Osteoblast (primary cell): ENCODE measurements around the gene RBM20. TPM values are rescaled to one million over a fixed set of nuclear protein-coding genes. Genes with fewer than 3 reads are reported as not detected.

Source experiments
- DNase-seq: peaks from one replicate; pipeline ENCODE4 v3.0.0; 2011; ENCODE audit warnings: low spot score, mixed read lengths; ENCODE audit not compliant: insufficient read length; ENCODE audit errors: missing footprints
- H2AFZ ChIP-seq: 2 replicates; pipeline ENCODE4 v1.6.0; 2011; ENCODE audit warnings: mild to moderate bottlenecking, low read length
- H3K27ac ChIP-seq: 2 replicates; pipeline ENCODE4 v1.5.1; 2011; ENCODE audit warnings: mild to moderate bottlenecking, low read depth, low read length, moderate library complexity
- H3K27me3 ChIP-seq: 2 replicates; pipeline ENCODE4 v1.6.0; 2012; ENCODE audit warnings: mild to moderate bottlenecking, control low read depth, inconsistent platforms, low read length, moderate library complexity; ENCODE audit not compliant: insufficient read depth
- H3K36me3 ChIP-seq: 2 replicates; pipeline ENCODE4 v1.5.1; 2011; ENCODE audit warnings: mild to moderate bottlenecking, low read length, control low read depth, moderate library complexity; ENCODE audit not compliant: insufficient read depth
- H3K4me1 ChIP-seq: 2 replicates; pipeline ENCODE4 v1.5.1; 2011; ENCODE audit warnings: mild to moderate bottlenecking, low read length, control low read depth, moderate library complexity; ENCODE audit not compliant: insufficient read depth
- H3K4me2 ChIP-seq: 2 replicates; pipeline ENCODE4 v1.6.0; 2011; ENCODE audit warnings: mild to moderate bottlenecking, low read length; ENCODE audit not compliant: insufficient read depth
- H3K4me3 ChIP-seq: fragments of 200-600 bp; sonication (generic); 3 replicates; pipeline ENCODE4 v1.5.1; 2012; ENCODE audit warnings: mild to moderate bottlenecking, low read length, inconsistent platforms; ENCODE audit not compliant: insufficient read depth
- H3K79me2 ChIP-seq: 2 replicates; pipeline ENCODE4 v1.6.0; 2012; ENCODE audit warnings: mild to moderate bottlenecking, low read length, control low read depth, inconsistent platforms; ENCODE audit not compliant: insufficient read depth
- H3K9me3 ChIP-seq: 2 replicates; pipeline ENCODE4 v1.5.1; 2011; ENCODE audit warnings: low read depth, low read length, control low read depth
- H4K20me1 ChIP-seq: 2 replicates; pipeline ENCODE4 v1.6.0; 2012; ENCODE audit warnings: mild to moderate bottlenecking, low read length, control low read depth; ENCODE audit not compliant: insufficient read depth
- CTCF ChIP-seq: IDR thresholded peaks from 2 replicates; pipeline ENCODE4 v1.5.1; 2011; ENCODE audit warnings: mild to moderate bottlenecking, low read depth, low read length, moderate library complexity; ENCODE audit errors: extremely low read depth
- total RNA-seq: library from RNA; depleted of rRNA; stranded (reverse); fragments of >200 nt; gene quantifications from 2 replicates; pipeline ENCODE4 v1.2.3, GENCODE V29; 2012

The RBM20 gene
- total RNA-seq, 1 donor, result not detected

- Histone ChIP-seq H3K79me2 (no peaks in the 10 kb centered on the region), H4K20me1 (no peaks in the 10 kb centered on the region), H3K27me3 (no peaks in the 10 kb centered on the region), H3K4me3 (no peak overlapping the region), H2AFZ (no peak overlapping the region), H3K27ac (no peak overlapping the region), H3K4me1 (no peaks in the 10 kb centered on the region), H3K36me3 (no peaks in the 10 kb centered on the region), H3K9me3 (no peaks in the 10 kb centered on the region), H3K4me2 (no peak overlapping the region)
- DNase-seq, result no peak
- TF ChIP-seq CTCF, result no peak
These were observed 54.2 kb downstream of the RBM20 start for GRCh38 chr10:110698340-110698739.

DNA sequence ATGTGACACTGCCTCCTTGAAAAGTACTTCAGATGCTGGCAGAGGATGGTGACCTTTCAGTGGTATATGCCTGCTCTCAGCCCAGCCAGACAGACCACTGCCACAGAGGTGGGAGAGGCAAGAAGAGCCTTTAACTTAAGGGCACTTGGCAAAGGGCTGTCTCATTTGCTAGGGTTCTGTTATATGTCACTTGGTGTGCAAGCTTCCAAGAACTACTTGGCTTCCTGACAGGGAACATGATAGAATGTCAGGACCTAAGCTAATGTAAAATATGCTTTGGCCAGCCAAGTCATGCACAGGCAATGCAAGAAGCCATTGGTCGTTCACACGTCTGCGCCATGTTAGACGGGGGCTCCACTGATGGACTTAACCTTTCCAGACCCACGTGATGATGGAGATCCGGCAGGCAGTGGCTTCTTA is 54.7 kb downstream of the RBM20 start:
- TF ChIP-seq CTCF, result no peak
- no peak for DNase-seq
- no peaks in the 10 kb centered on the region for H3K27me3 ChIP-seq
- no peaks in the 10 kb centered on the region for H3K9me3 ChIP-seq
- no peak overlapping the region for H3K4me3 ChIP-seq
- H3K79me2 ChIP-seq, result no peaks in the 10 kb centered on the region
- no peaks in the 10 kb centered on the region for H3K4me1 ChIP-seq
- no peak overlapping the region for H2AFZ ChIP-seq
- no peaks in the 10 kb centered on the region for H4K20me1 ChIP-seq
- no peak overlapping the region for H3K4me2 ChIP-seq
- no peaks in the 10 kb centered on the region for H3K36me3 ChIP-seq
- no peak overlapping the region for H3K27ac ChIP-seq

DNA sequence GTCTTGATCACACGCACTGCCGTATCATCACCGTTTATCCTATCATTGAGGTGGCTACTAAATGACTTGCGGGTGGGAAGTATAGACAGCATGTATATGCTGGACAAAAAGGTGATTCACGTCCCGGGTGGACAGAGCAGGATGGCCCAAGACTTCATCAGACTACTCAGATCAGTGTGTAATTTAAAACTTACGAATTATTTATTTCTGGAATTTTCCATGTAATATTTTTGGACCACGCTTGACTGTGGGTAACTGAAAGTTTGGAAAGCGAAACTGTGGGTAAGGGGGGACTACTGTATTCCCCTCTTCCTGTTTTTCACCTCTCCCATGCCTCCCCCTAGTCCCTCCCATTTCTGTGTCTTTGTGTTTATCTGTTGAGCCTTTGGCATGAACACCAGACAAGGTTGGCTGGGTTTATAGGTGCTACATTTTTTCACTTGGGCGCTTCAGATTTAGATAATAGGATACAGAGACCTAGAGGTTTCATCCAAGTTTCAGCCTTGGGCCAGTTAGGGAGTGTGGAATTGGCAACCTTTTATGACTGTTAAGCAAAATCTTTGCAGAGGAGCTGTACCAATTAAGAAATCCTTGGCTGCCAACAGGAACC is 55.8 kb downstream of the RBM20 start:
- DNase-seq, result no peak
- Histone ChIP-seq H3K9me3 (no peaks in the 10 kb centered on the region), H3K4me1 (no peaks in the 10 kb centered on the region), H3K4me3 (no peak overlapping the region), H3K27me3 (no peaks in the 10 kb centered on the region), H4K20me1 (no peaks in the 10 kb centered on the region), H2AFZ (no peak overlapping the region), H3K27ac (no peak overlapping the region), H3K79me2 (no peaks in the 10 kb centered on the region), H3K4me2 (no peak overlapping the region), H3K36me3 (no peaks in the 10 kb centered on the region)
- TF ChIP-seq CTCF, result no peak

GRCh38 chr10:110700947-110701616 is 56.9 kb downstream of the RBM20 start:
- no peaks in the 10 kb centered on the region for H3K9me3 ChIP-seq
- H3K4me3 ChIP-seq, result no peak overlapping the region
- H3K79me2 ChIP-seq, result no peaks in the 10 kb centered on the region
- H3K27ac ChIP-seq, result no peak overlapping the region
- H3K4me1 ChIP-seq, result peaks cover 1% of the 10 kb centered on the region
- TF ChIP-seq CTCF, result no peak
- DNase-seq, result no peak
- H3K27me3 ChIP-seq, result no peaks in the 10 kb centered on the region
- H2AFZ ChIP-seq, result no peak overlapping the region
- H3K4me2 ChIP-seq, result no peak overlapping the region
- no peaks in the 10 kb centered on the region for H3K36me3 ChIP-seq
- no peaks in the 10 kb centered on the region for H4K20me1 ChIP-seq
